Ammon's horn (tissue), 1 donor: ENCODE data around the gene EIF4E2.

Experiments
- DNase-seq: peaks from one replicate; pipeline ENCODE4 v3.0.0-alpha.2; 2016; ENCODE audit warnings: low spot score

The EIF4E2 gene

GRCh38 chr2:232550354-232551249 lies at the start of gene EIF4E2, which contains the start of gene TIGD1:
Gene EIF4E2 (plus strand): TSS chr2:232550689. CDS start chr2:232550725, 36 bp downstream.
Gene TIGD1 (minus strand): TSS chr2:232550557. CDS start chr2:232549882, 675 bp downstream.
- DNase-seq, result peak; percentile 95

- DNase-seq, result no peak
Observed at GRCh38 chr2:232501331-232501771, 49.1 kb upstream of the EIF4E2 start.

GRCh38 chr2:232501794-232502390 lies 48.6 kb upstream of the EIF4E2 start:
- DNase-seq, result no peak

- no peak for DNase-seq
Observed at GRCh38 chr2:232502511-232502910, 48.0 kb upstream of the EIF4E2 start.

GRCh38 chr2:232502911-232503808 lies 47.3 kb upstream of the EIF4E2 start:
- DNase-seq, result no peak

- no peak for DNase-seq
Observed at GRCh38 chr2:232503809-232504323, 46.6 kb upstream of the EIF4E2 start.

- DNase-seq, result no peak
Observed at GRCh38 chr2:232504438-232504837, 46.1 kb upstream of the EIF4E2 start.

- DNase-seq, result no peak
Observed at GRCh38 chr2:232505856-232506255, 44.6 kb upstream of the EIF4E2 start.

GRCh38 chr2:232506709-232507108 lies 43.8 kb upstream of the EIF4E2 start:
- DNase-seq, result no peak

- no peak for DNase-seq
Observed at GRCh38 chr2:232508251-232508650, 42.2 kb upstream of the EIF4E2 start.

GRCh38 chr2:232511336-232511890 lies 39.1 kb upstream of the EIF4E2 start:
- DNase-seq, result no peak

GRCh38 chr2:232512602-232513001 lies 37.9 kb upstream of the EIF4E2 start:
- no peak for DNase-seq

- DNase-seq, result no peak
Observed at GRCh38 chr2:232513353-232513752, 37.1 kb upstream of the EIF4E2 start.

- no peak for DNase-seq
Observed at GRCh38 chr2:232515639-232516038, 34.9 kb upstream of the EIF4E2 start.

GRCh38 chr2:232516551-232516950 lies 33.9 kb upstream of the EIF4E2 start:
- DNase-seq, result no peak

- no peak for DNase-seq
Observed at GRCh38 chr2:232518844-232519243, 31.6 kb upstream of the EIF4E2 start.

- no peak for DNase-seq
Observed at GRCh38 chr2:232519581-232520438, 30.7 kb upstream of the EIF4E2 start, which contains the start of gene PRSS56. Gene PRSS56 (plus strand): TSS chr2:232520388. CDS start chr2:232520599, 211 bp downstream.

GRCh38 chr2:232520489-232520888 lies 30.0 kb upstream of the EIF4E2 start:
- DNase-seq, result no peak

- DNase-seq, result no peak
Observed at GRCh38 chr2:232521098-232521497, 29.4 kb upstream of the EIF4E2 start.

- no peak for DNase-seq
Observed at GRCh38 chr2:232521959-232522622, 28.4 kb upstream of the EIF4E2 start.
